ENCODE measurements around the gene BCL2L1.
A peak's percentile ranks its signal among the peaks of the same experiment; 100 is the strongest.

The BCL2L1 gene

GRCh38 chr20:31731321-31731717, 8.7 kb upstream of the BCL2L1 start:
- no peak for DNase-seq (ENCODE audit: low read depth in 3 of 3, low spot score in 1 of 3)

GRCh38 chr20:31723319-31724078, 831 bp upstream of the BCL2L1 start:
- DNase-seq (ENCODE audit: low read depth in 3 of 3, low spot score in 1 of 3), result peak; percentile 96 to 98 (median 97)

GRCh38 chr20:31723069-31723318, 326 bp upstream of the BCL2L1 start:
- no peak for DNase-seq (ENCODE audit: low read depth in 3 of 3, low spot score in 1 of 3)

DNA sequence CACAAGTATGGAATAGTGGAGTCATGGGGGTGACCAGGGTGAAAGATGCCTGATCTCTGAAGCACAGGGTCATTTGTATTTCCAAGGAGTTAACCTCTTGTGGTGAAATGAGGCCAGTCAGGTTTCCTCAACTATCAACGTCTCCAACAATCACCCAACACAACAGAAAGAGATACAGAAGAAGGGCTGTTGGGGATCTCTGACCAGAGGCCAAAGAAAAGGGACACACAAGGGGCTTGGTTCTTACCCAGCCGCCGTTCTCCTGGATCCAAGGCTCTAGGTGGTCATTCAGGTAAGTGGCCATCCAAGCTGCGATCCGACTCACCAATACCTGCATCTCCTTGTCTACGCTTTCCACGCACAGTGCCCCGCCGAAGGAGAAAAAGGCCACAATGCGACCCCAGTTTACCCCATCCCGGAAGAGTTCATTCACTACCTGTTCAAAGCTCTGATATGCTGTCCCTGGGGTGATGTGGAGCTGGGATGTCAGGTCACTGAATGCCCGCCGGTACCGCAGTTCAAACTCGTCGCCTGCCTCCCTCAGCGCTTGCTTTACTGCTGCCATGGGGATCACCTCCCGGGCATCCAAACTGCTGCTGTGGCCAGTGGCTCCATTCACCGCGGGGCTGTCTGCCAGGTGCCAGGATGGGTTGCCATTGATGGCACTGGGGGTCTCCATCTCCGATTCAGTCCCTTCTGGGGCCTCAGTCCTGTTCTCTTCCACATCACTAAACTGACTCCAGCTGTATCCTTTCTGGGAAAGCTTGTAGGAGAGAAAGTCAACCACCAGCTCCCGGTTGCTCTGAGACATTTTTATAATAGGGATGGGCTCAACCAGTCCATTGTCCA, 1.0 kb downstream of the BCL2L1 start:
- no peak for DNase-seq (ENCODE audit: low read depth in 3 of 3, low spot score in 1 of 3)

DNA sequence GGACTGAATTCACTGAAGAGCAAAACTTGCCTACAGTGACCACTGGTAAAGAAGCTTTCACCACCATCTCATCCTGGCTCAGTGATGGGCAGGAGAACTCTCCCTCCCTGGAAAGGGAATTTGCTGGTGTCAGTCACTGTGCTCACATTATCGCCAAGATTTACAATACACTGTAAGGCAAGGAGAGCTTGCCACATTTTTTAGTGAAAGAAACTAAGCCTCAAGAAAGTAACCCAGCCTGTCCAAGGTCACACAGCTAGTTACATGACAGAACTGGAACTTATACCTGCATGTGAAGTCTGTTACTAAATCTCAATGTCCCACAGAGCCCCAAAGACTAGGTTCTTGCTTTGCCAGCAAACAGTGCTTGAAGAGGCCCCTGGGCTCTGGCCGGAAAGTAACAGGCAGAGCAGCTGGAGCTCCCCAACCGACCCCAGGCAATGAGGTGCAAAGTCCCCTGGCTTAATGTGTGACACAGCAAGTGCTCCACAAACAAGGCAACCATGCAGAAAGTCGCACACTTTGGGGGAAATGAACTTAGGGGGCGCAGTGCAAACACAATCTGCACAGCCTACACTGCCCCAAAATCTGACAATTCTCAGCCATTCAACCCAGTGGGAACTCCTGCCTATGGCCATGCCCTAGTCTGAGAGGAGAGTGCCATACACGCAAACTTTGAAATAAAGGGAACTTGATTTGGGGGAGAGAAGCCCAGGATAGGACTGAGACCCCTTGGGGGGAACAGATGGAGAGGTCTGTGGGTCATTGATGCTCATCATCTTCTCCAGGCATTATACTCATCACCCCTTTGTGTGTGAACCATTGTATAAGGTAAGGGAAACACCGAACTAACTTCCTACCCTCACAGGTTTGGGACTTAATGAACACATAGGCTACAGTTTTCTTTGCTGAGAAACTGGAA, 1.9 kb downstream of the BCL2L1 start:
- no peak for DNase-seq (ENCODE audit: low read depth in 3 of 3, low spot score in 1 of 3)

DNA sequence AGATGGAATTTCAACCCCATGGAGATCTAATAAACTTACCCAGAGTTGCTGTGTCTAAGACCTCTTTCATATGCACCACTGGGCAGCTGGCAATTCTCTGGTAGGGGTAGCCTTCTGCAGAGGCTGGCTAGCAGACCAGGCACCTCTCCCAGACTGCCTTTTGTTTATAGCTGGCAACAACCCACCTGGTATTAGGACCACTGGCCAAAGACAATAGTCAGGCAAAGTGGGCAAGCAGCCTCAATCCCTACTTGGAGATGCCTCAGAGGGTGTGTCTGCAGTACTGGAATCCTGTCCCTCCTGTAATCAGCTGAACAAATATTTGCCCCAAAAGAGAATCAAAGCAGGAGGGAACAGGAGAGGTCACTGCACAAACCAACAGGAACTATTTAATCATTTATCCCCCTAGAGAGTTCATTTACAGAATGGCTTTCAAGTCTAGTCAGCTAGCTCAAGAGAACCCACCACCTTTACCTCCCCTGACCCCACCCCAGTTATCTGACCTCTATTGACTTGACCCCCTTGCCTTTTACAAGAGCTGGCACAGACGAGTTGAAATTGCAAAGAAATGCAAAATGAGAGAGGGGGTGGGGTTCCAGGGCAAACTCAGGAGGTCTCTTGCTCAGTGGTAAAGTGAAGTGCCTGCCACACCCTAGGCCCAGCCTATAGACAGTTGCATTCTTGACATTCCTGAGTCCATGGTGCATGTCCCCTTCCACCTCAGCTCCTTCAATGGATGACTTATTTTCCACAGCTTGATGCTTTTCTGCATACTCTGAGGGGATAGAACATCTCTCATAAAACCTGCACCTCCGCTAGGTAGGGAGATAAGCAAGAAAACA, 2.8 kb downstream of the BCL2L1 start:
- no peak for DNase-seq (ENCODE audit: low read depth in 3 of 3, low spot score in 1 of 3)

DNA sequence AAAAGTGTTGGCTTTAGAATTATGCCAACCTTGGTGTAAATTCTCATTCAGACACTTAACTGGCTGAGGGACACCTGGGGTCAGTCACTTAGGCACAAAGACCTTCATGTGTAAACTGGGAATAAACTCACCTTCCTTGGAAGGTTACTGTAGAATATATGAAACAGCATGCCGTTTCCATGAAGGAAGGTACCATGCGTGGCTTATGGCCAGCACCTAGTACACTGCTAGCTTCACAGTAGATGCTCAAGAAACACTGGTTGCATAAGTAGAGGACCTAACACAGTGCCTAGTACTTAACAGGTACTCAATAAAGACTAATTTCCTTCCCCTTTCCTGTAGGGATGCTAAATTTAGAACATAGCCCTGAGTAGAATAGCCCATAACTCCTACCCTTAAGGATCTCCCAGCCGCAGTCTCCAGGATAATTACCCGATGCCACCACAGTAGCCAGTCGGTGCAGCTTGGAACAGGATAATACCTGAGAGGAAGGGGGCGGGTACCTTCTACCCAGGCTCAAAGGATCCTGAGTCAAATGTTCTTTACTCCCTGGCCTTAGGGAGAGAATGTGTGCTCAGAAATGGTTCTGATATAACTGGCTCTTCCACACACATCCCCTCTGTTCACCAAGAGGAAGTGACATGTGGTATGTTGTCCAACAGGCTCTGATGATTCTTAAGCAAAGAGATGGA, 3.6 kb downstream of the BCL2L1 start:
- no peak for DNase-seq (ENCODE audit: low read depth in 3 of 3, low spot score in 1 of 3)

- no peak for DNase-seq (ENCODE audit: low read depth in 3 of 3, low spot score in 1 of 3)
These were observed 5.0 kb downstream of the BCL2L1 start for GRCh38 chr20:31717478-31718201.

DNA sequence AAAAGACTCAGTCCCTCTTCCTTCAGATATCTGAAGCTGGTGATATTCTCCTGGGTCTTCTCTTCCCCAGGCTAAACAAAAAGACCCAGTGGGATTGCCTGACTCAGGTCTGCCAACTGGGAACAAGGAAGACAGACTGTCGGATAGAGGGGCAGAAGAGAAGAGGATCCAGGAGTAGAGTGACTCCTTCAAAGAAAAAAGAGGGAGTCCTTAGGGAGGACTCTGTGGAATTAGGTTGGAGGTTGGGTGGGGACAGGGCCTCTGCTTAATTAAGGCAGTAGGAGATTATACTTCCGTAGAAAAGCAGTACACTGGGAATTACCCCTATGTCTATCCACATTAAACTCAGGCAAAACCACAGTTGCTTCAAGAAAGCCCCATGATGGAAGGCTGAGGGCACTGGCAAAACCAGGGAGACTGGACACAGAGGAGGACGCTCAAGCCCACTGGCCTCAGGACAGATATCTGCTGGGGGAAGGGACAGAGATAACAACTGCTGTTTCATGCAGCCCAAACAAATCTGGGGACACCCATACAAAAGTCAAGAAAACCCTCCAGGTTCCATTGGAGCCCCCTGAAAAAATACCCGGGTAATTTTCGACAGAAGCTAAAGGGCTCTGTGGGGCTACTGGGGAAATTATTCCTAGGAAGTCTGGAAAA, 5.7 kb downstream of the BCL2L1 start:
- DNase-seq (ENCODE audit: low read depth in 3 of 3, low spot score in 1 of 3), result no peak

GRCh38 chr20:31716351-31716750, 6.3 kb downstream of the BCL2L1 start:
- DNase-seq (ENCODE audit: low read depth in 3 of 3, low spot score in 1 of 3), result no peak

DNA sequence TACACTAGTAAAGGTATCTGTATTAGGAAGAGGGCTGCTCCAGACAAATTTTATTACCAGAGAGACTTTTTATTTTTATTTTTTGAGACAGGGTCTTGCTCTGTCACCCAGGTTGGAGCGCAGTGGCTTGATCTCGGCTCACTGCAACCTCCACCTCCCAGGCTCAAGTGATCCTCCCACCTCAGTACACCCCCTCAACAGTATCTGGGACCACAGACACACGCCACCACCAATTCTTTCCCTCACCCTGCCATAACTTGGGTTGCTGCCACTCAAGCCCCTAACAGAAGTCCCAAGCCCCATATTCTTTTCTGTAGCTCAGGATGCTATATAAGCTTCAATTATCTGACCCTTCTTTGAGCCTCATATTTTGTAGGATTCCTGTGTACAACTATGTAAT, 6.9 kb downstream of the BCL2L1 start:
- no peak for DNase-seq (ENCODE audit: low read depth in 3 of 3, low spot score in 1 of 3)

DNA sequence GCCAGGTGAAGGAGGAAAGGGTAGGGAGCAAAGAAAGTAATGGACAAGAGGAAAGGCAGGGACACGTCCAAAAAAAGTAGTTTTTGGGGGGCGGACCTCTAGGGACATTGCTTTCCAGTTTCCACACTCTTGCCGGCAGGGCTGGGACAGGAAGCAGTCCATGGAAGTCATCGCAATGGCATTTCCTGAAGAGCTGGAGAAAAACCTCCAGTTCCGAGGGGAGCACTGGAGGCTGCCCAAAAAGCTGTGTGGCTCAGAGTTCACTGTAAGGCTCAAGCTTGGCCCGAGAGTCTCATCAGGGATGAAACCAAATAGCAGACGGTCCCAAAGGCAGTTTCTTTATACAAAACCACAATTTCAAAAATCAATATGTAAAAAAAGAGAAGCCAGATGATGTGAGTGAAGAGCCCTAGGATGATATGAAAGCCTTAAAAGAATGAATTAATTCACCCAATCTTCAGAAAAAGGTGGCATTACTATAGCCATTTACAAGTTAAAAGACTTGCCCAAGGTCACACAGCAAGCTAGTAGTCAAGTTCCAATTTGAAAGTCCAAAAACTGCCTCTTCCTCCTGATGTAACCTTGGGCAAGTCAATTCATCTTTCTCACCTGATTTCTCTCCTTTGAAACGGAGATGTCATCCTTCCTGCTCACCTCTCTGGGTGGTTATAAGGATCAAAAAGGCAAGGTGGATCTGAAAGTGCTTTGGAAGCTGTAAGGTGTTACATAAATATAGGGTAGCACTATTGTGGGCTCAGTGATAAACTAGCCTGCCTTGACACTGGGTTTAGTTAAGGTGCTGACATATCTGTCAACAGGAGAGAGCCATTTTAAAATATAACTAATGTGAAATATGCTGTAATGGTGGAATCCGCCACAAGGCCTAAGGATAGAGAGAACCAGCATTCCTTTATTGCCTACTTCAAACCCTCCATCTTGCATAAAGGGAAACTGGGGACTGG, 9.1 kb downstream of the BCL2L1 start:
- no peak for DNase-seq (ENCODE audit: low read depth in 3 of 3, low spot score in 1 of 3)

DNA sequence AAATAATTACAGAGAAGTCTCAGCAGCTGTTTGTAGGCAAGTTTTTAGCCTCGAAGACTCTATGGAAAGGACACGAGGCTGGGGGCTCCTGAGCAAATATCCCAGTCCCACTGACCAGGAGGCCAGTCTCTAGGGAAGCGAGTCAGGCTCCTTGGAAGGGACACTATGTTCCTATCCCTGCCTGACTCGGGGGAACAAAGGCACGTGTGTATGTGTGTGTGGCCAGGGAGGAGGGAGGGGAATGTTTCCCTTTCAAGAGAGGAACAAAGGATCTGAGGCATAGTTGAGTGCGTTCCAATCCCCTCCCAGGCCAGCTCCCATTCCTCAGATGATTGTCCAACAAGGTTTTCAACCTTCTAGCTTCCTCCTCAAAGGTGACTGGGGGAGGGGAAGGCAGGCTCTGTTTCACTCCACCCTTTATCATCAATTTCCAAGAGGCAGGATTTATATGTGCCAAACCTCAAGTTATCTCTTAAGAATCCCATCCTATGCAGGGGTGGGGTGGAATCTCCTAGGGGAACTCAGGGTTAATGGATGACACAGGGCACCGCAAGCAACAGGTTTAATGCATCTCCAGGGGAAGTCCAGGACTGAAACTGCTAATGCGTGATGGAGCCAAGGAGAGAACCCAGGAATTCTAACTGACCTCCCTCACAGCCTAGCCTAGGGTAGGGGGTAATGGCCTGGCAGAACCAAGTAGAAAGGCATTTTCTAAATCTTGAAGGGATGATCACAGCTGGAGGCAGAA, 9.9 kb downstream of the BCL2L1 start:
- no peak for DNase-seq (ENCODE audit: low read depth in 3 of 3, low spot score in 1 of 3)

- DNase-seq (ENCODE audit: low read depth in 3 of 3, low spot score in 1 of 3), result no peak
These were observed 10.5 kb downstream of the BCL2L1 start for GRCh38 chr20:31712112-31712553.

DNA sequence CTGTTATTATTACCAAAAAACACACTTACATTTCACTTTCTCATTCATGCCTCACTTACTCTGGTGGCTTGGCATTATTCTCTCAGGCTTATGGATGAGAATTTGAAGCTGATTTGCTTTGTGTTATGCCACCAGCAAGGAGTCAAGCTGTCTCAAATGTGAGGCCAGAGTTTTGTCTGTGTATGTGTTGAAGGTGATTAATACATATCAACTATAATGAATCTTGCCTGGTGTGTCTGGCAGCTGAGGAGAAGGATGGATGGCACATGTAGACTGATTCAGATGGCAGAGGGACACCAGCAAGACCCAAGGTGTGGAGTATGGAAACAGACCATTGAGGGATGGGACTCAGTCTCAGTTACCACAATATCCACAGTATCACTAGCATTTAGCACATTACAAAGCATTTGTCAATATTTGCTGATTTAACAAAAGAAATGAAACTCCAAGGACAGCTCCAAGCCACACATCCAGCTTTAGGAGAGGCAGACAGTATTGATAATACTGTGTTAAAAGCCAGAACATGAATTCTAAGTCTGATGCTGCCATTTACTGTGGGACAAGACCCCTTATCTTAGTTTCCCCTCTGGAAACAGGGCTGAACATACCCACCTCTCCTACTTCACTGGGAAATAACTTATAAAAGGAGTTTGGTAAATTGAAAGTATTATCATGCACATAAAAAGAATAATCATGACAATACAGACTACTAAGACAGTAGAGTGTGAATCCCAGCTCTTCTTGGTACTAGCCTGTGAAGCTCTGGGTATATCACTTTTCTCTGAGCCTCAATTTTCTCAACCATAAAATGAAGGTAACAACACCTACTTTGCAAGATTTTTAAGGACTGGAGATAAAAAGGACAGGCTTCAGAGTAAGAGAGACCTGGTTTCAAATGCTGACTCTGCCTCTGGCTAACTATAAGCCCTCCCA, 11.2 kb downstream of the BCL2L1 start:
- DNase-seq (ENCODE audit: low read depth in 3 of 3, low spot score in 1 of 3), result no peak

Measured in stimulated activated CD4-positive, alpha-beta T cell treated with anti-CD3 and anti-CD28 coated beads, TNF-alpha, amount 100 ng/mL, for 1 hour (primary cell).